Lung (tissue), 12 donors: ENCODE results near the gene ADCY1. TPM values are rescaled to one million over a fixed set of nuclear protein-coding genes. Genes with fewer than 3 reads are reported as not detected.

Experiments used
- ATAC-seq: fragments of 200-7000 bp; cut with Tn5 transposase; one replicate; pipeline ENCODE4 v1.9.1; 2020; ENCODE audit warnings: moderate number of reproducible peaks; ENCODE audit not compliant: insufficient read depth, low FRiP score
- DNase-seq, 3 donors: peaks; one replicate each; pipeline ENCODE4 v3.0.0-alpha.2; 2013 to 2017
- H3K27ac ChIP-seq, 2 donors: one replicate each; pipeline ENCODE4 v1.5.1; 2013; ENCODE audit warnings: mild to moderate bottlenecking in 2 of 2, moderate library complexity in 2 of 2, control low read depth in 1 of 2, inconsistent platforms in 1 of 2, low read depth in 1 of 2, low read length in 1 of 2
- H3K27me3 ChIP-seq, 3 donors: one replicate each; pipeline ENCODE4 v1.5.1; 2013; ENCODE audit warnings: low read length in 2 of 3; ENCODE audit not compliant: control insufficient read depth in 3 of 3, insufficient read depth in 3 of 3
- H3K36me3 ChIP-seq, 4 donors: one replicate each; pipeline ENCODE4 v1.5.1; 2013; ENCODE audit warnings: low read length in 4 of 4, mild to moderate bottlenecking in 1 of 4, moderate library complexity in 1 of 4; ENCODE audit not compliant: control insufficient read depth in 4 of 4, insufficient read depth in 4 of 4
- H3K4me1 ChIP-seq, 5 donors: one replicate each; pipeline ENCODE4 v1.5.1; 2013; ENCODE audit warnings: low read length in 5 of 5, mild to moderate bottlenecking in 2 of 5, moderate library complexity in 1 of 5; ENCODE audit not compliant: control insufficient read depth in 5 of 5, insufficient read depth in 5 of 5
- H3K4me3 ChIP-seq: one replicate; pipeline ENCODE4 v1.5.1; 2013; ENCODE audit warnings: mild to moderate bottlenecking, control low read depth, moderate library complexity
- H3K9ac ChIP-seq, 2 donors: one replicate each; pipeline ENCODE4 v1.5.1; 2013; ENCODE audit warnings: low read length in 2 of 2, control low read depth in 1 of 2; ENCODE audit not compliant: insufficient read depth in 1 of 2
- H3K9me3 ChIP-seq, 4 donors: one replicate each; pipeline ENCODE4 v1.5.1; 2013; ENCODE audit warnings: low read length in 3 of 4, mild to moderate bottlenecking in 1 of 4, moderate library complexity in 1 of 4; ENCODE audit not compliant: control insufficient read depth in 4 of 4, insufficient read depth in 3 of 4
- WGBS, 2 donors: extraction: QIAGEN DNeasy Blood & Tissue Kit; methylation state at CpG; one replicate each; pipeline ENCODE4 v1.1.7; 2013; 5-methylcytosine and 5-hydroxymethylcytosine counted together
- polyA plus RNA-seq, 2 donors: library from polyadenylated mRNA; stranded (reverse); fragments of 200-250 nt; gene quantifications; one replicate each; pipeline ENCODE4 v1.2.1, GENCODE V29; 2013
- total RNA-seq, 2 donors: library from RNA; depleted of rRNA in 1 of 2; stranded (reverse); fragments of >200 nt in 1 of 2; gene quantifications; one replicate each; pipeline ENCODE4 v1.2.1, GENCODE V29; 2014 to 2021
- TF ChIP-seq, protein P1 (sequence below): IDR thresholded peaks from 2 replicates; pipeline ENCODE4 v1.5.1; 2012; ENCODE audit warnings: mild to moderate bottlenecking; ENCODE audit errors: control extremely low read depth, extremely low read depth
- donor health status: control.
- donor health status: control.
- donor health status: Bipolar disorder and iron deficiency.
- donor health status: healthy.
- donor health status: DM: yes; HTN: yes; CAD: no.

ADCY1 gene
- total and polyA plus RNA-seq, 4 donors, result 0.14 to 1.8 (median 0.28) TPM

GRCh38 chr7:45566961-45567360, 7.2 kb upstream of the ADCY1 start:
- ATAC-seq, result no peak
- H3K4me1 ChIP-seq, result peaks cover 0 to 14% (median 0%) of the 10 kb centered on the region in 5 donors
- no peak overlapping the region for H3K27ac ChIP-seq
- 95 to 98% methylated on average over 4 of the region's 4 CpGs for WGBS, 2 donors
- H3K27me3 ChIP-seq, result peaks cover 0 to 11% (median 0%) of the 10 kb centered on the region in 3 donors
- TF ChIP-seq, protein P1, sequence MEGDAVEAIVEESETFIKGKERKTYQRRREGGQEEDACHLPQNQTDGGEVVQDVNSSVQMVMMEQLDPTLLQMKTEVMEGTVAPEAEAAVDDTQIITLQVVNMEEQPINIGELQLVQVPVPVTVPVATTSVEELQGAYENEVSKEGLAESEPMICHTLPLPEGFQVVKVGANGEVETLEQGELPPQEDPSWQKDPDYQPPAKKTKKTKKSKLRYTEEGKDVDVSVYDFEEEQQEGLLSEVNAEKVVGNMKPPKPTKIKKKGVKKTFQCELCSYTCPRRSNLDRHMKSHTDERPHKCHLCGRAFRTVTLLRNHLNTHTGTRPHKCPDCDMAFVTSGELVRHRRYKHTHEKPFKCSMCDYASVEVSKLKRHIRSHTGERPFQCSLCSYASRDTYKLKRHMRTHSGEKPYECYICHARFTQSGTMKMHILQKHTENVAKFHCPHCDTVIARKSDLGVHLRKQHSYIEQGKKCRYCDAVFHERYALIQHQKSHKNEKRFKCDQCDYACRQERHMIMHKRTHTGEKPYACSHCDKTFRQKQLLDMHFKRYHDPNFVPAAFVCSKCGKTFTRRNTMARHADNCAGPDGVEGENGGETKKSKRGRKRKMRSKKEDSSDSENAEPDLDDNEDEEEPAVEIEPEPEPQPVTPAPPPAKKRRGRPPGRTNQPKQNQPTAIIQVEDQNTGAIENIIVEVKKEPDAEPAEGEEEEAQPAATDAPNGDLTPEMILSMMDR, result no peak
- H3K4me3 ChIP-seq, result no peak overlapping the region
- no peaks in the 10 kb centered on the region for H3K36me3 ChIP-seq
- H3K9ac ChIP-seq, result no peak overlapping the region
- no peak for DNase-seq
- H3K9me3 ChIP-seq, result no peaks in the 10 kb centered on the region

DNA sequence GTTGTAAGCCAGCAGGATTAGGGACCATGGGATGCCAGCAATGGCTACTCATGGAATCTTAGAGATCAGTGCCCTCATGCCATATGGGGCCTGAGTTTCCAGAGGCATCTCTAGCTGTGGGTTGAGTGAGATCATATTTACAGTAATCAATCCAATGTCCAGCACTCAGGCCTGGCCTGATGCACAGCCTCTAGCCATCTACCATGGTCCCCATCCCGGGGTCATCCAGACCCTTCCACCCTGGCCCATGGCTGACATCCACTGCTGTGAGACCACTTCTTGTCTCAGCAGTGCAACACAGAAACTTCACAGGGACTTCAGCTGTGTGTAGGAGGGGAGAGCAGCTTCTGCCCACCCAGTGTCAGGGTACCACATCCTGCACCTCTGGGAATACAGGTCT, 6.5 kb upstream of the ADCY1 start:
- Histone ChIP-seq H3K9ac (no peak overlapping the region), H3K36me3 (no peaks in the 10 kb centered on the region), H3K27ac (no peak overlapping the region), H3K4me1 (peaks cover 0 to 14% (median 0%) of the 10 kb centered on the region in 5 donors), H3K9me3 (no peaks in the 10 kb centered on the region), H3K4me3 (no peak overlapping the region), H3K27me3 (peaks cover 0 to 17% (median 1%) of the 10 kb centered on the region in 3 donors)
- DNase-seq, result no peak
- TF ChIP-seq, protein P1, result no peak
- no peak for ATAC-seq
- 91 to 100% methylated on average over 1 of the region's 1 CpG for WGBS, 2 donors

GRCh38 chr7:45568536-45569289, 5.5 kb upstream of the ADCY1 start:
- ATAC-seq (no peak), DNase-seq (no peak)
- peaks cover 0 to 27% (median 9%) of the 10 kb centered on the region in 3 donors for H3K27me3 ChIP-seq
- H3K27ac ChIP-seq, result no peak overlapping the region
- H3K36me3 ChIP-seq, result no peaks in the 10 kb centered on the region
- TF ChIP-seq, protein P1, result no peak
- no peaks in the 10 kb centered on the region for H3K9me3 ChIP-seq
- 79 to 84% methylated on average over 10 of the region's 10 CpGs for WGBS, 2 donors
- H3K9ac ChIP-seq, result no peak overlapping the region
- peaks cover 0 to 14% (median 0%) of the 10 kb centered on the region in 5 donors for H3K4me1 ChIP-seq
- no peak overlapping the region for H3K4me3 ChIP-seq
